OCI-LY1 (cell line): Measurements from ENCODE around the gene RAB30.
"Not testable (repeated sequence)": the region's sequence is repeated elsewhere in the genome, so short reads cannot be mapped to it uniquely, and the experiment has no call there.

Experiments
- H2AFZ ChIP-seq: fragments of 200-600 bp; sonication (generic), shearing (Covaris generic); 2 replicates; pipeline ENCODE4 v1.6.0; 2014; ENCODE audit warnings: antibody characterized with exemption, mild to moderate bottlenecking, low read length
- H3F3A ChIP-seq: fragments of 200-600 bp; sonication (generic), shearing (Covaris generic); 2 replicates; pipeline ENCODE4 v1.6.0; 2014; ENCODE audit warnings: mild to moderate bottlenecking, antibody characterized with exemption, low read length, moderate library complexity; ENCODE audit not compliant: insufficient read depth
- H3K27ac ChIP-seq: fragments of 200-600 bp; sonication (generic); 2 replicates; pipeline ENCODE4 v1.5.1; 2014; ENCODE audit warnings: low read length, mixed run types, mild to moderate bottlenecking, low read depth; ENCODE audit not compliant: poor library complexity, severe bottlenecking
- H3K27me3 ChIP-seq: fragments of 200-600 bp; sonication (generic); 2 replicates; pipeline ENCODE4 v1.6.0; 2014; ENCODE audit warnings: antibody characterized with exemption, mild to moderate bottlenecking, low read length, moderate library complexity; ENCODE audit not compliant: insufficient read depth
- H3K36me3 ChIP-seq: fragments of 200-600 bp; sonication (generic); 2 replicates; pipeline ENCODE4 v1.6.1; 2014; ENCODE audit warnings: mild to moderate bottlenecking, antibody characterized with exemption, low read length, moderate library complexity, mixed read lengths; ENCODE audit not compliant: insufficient read depth
- H3K4me1 ChIP-seq: fragments of 200-600 bp; sonication (generic); 2 replicates; pipeline ENCODE4 v1.5.1; 2014; ENCODE audit warnings: mild to moderate bottlenecking, low read length, moderate library complexity; ENCODE audit not compliant: insufficient read depth, severe bottlenecking
- H3K4me2 ChIP-seq: fragments of 200-600 bp; sonication (generic), shearing (Covaris generic); 2 replicates; pipeline ENCODE4 v1.6.1; 2014; ENCODE audit warnings: low read length
- H3K4me3 ChIP-seq: fragments of 200-600 bp; sonication (generic); 2 replicates; pipeline ENCODE4 v1.5.1; 2014; ENCODE audit warnings: low read length, low read depth, mild to moderate bottlenecking, mixed read lengths; ENCODE audit not compliant: poor library complexity, severe bottlenecking
- H3K79me2 ChIP-seq: fragments of 200-600 bp; shearing (Covaris generic); 2 replicates; pipeline ENCODE4 v1.6.1; 2016; ENCODE audit warnings: mixed run types, low read length, mixed read lengths; ENCODE audit not compliant: insufficient read depth
- H3K9ac ChIP-seq: fragments of 200-600 bp; sonication (generic), shearing (Covaris generic); 2 replicates; pipeline ENCODE4 v1.6.1; 2014; ENCODE audit warnings: mild to moderate bottlenecking, low read length, mixed read lengths
- H3K9me2 ChIP-seq: fragments of 200-600 bp; sonication (generic), shearing (Covaris generic); 2 replicates; pipeline ENCODE4 v1.6.1; 2014; ENCODE audit warnings: low read depth, mild to moderate bottlenecking, low read length, mixed read lengths
- H3K9me3 ChIP-seq: fragments of 200-600 bp; shearing (Covaris generic); 2 replicates; pipeline ENCODE4 v1.6.1; 2014; ENCODE audit warnings: low read length, mixed read lengths
- H4K20me1 ChIP-seq: fragments of 200-600 bp; sonication (generic), shearing (Covaris generic); 2 replicates; pipeline ENCODE4 v1.6.0; 2016; ENCODE audit warnings: mild to moderate bottlenecking, low read length; ENCODE audit not compliant: insufficient read depth
- CTCF ChIP-seq: fragments of 200-600 bp; sonication (generic), shearing (Covaris generic); IDR thresholded peaks from 2 replicates; pipeline ENCODE4 v1.5.1; 2017; ENCODE audit warnings: mild to moderate bottlenecking, antibody characterized with exemption, low read length, moderate library complexity, mixed read lengths
- EZH2 ChIP-seq: fragments of 200-600 bp; sonication (generic), shearing (Covaris generic); IDR thresholded peaks from 2 replicates; pipeline ENCODE4 v1.8.0; 2017; ENCODE audit warnings: borderline replicate concordance, mixed run types, mild to moderate bottlenecking, antibody characterized with exemption, low read length, moderate library complexity, mixed read lengths

The RAB30 gene

GRCh38 chr11:82974851-82975250, 96.8 kb downstream of the RAB30 start:
- Histone ChIP-seq H3K9me2 (no peaks in the 10 kb centered on the region), H3K27ac (no peak overlapping the region), H3K4me1 (peaks cover 61% of the 10 kb centered on the region), H3K36me3 (peaks cover 12% of the 10 kb centered on the region; the same call in 1 of the 2 replicates), H4K20me1 (no peaks in the 10 kb centered on the region), H2AFZ (no peak overlapping the region), H3K4me2 (no peak overlapping the region), H3K79me2 (no peaks in the 10 kb centered on the region), H3F3A (no peaks in the 10 kb centered on the region), H3K4me3 (no peak overlapping the region), H3K27me3 (no peaks in the 10 kb centered on the region), H3K9ac (no peak overlapping the region), H3K9me3 (no peaks in the 10 kb centered on the region)
- no peak for TF ChIP-seq CTCF
- no peak for TF ChIP-seq EZH2

GRCh38 chr11:82974135-82974534, 97.6 kb downstream of the RAB30 start:
- Histone ChIP-seq H3K79me2 (no peaks in the 10 kb centered on the region), H3K27ac (no peak overlapping the region), H3K4me3 (no peak overlapping the region), H3K4me2 (no peak overlapping the region), H3K9me2 (no peaks in the 10 kb centered on the region), H2AFZ (no peak overlapping the region), H4K20me1 (no peaks in the 10 kb centered on the region), H3K4me1 (peaks cover 68% of the 10 kb centered on the region), H3K9me3 (no peaks in the 10 kb centered on the region), H3K27me3 (no peaks in the 10 kb centered on the region), H3K9ac (no peak overlapping the region), H3K36me3 (0 out of 2 replicates have a peak, but pooled peaks cover 6% of the 10 kb centered on the region), H3F3A (no peaks in the 10 kb centered on the region)
- no peak for TF ChIP-seq CTCF
- TF ChIP-seq EZH2: no peak

- TF ChIP-seq EZH2 (no peak), CTCF (no peak)
- H3K27ac ChIP-seq: peak overlapping the region; percentile 65
- H3K79me2 ChIP-seq: no peaks in the 10 kb centered on the region
- H4K20me1 ChIP-seq: no peaks in the 10 kb centered on the region
- H3K4me2 ChIP-seq: peak overlapping the region; percentile 41
- no peaks in the 10 kb centered on the region for H3K36me3 ChIP-seq
- H3F3A ChIP-seq: no peaks in the 10 kb centered on the region
- H3K9ac ChIP-seq: peak overlapping the region; percentile 26
- H3K4me3 ChIP-seq: peak overlapping the region; percentile 28
- H3K9me2 ChIP-seq: no peaks in the 10 kb centered on the region
- H3K4me1 ChIP-seq: peaks cover 72% of the 10 kb centered on the region
- no peaks in the 10 kb centered on the region for H3K27me3 ChIP-seq
- no peaks in the 10 kb centered on the region for H3K9me3 ChIP-seq
- no peak overlapping the region for H2AFZ ChIP-seq
These were observed 99.6 kb downstream of the RAB30 start for GRCh38 chr11:82972103-82972502.

GRCh38 chr11:82971519-82971946, 100.2 kb downstream of the RAB30 start:
- not testable (repeated sequence) for H3K79me2 ChIP-seq, H2AFZ ChIP-seq, H3K36me3 ChIP-seq, H4K20me1 ChIP-seq, H3F3A ChIP-seq, H3K27me3 ChIP-seq, H3K9me3 ChIP-seq, H3K9me2 ChIP-seq
- Histone ChIP-seq H3K27ac (peak overlapping the region; percentile 65), H3K4me3 (peak overlapping the region; percentile 28), H3K4me2 (peak overlapping the region; percentile 41), H3K9ac (peak overlapping the region; percentile 26), H3K4me1 (peaks cover 66% of the 10 kb centered on the region)

GRCh38 chr11:82970507-82971083, 101.1 kb downstream of the RAB30 start:
- not testable (repeated sequence) for H3K9me2 ChIP-seq

More at GRCh38 chr11:82970507-82971083, 101.1 kb downstream of the RAB30 start:
- H3F3A ChIP-seq, H2AFZ ChIP-seq, H3K9me3 ChIP-seq, H3K9ac ChIP-seq, H3K4me3 ChIP-seq, H3K27me3 ChIP-seq, H3K36me3 ChIP-seq, H3K79me2 ChIP-seq, H4K20me1 ChIP-seq, H3K4me2 ChIP-seq: not testable (repeated sequence)
- Histone ChIP-seq H3K4me1 (peaks cover 57% of the 10 kb centered on the region), H3K27ac (peak overlapping the region; percentile 87)
